GM12878 (cell line): ENCODE data around the gene FBXL16. TPM values are rescaled to one million over a fixed set of nuclear protein-coding genes. Genes with fewer than 3 reads are reported as not detected.

Source experiments
- ATAC-seq: fragments of 200-7000 bp; cut with Tn5 transposase; 3 replicates; pipeline ENCODE4 v1.9.1; 2020; ENCODE audit warnings: mild to moderate bottlenecking, moderate library complexity
- BruUV-seq: library from RNA; stranded (reverse); fragments of 400-500 nt; replicated peaks from 2 replicates; lab custom pipeline; 2021; lab: Mats Ljungman, UMichigan
- CTCF ChIA-PET: fragments of 300-600 bp; sonication (Branson Sonifier 250); formaldehyde crosslinking; extraction: SDS; loops from one replicate; lab custom pipeline; 2021; ENCODE audit warnings: inconsistent platforms; lab: Yijun Ruan, JAX
- POLR2A ChIA-PET: fragments of 350-600 bp; formaldehyde crosslinking; extraction: SDS; loops from one replicate; lab custom pipeline; 2021; ENCODE audit warnings: inconsistent platforms; lab: Charles Lee
- RAD21 ChIA-PET: fragments of 300-600 bp; sonication (Branson Sonifier 250); formaldehyde crosslinking; loops from one replicate; lab custom pipeline; 2023; ENCODE audit warnings: antibody characterized with exemption; ENCODE audit not compliant: unreplicated experiment; lab: Charles Lee
- SMC1A ChIA-PET: fragments of 300-600 bp; sonication (Branson Sonifier 250); formaldehyde crosslinking; loops from one replicate; lab custom pipeline; 2023; ENCODE audit not compliant: unreplicated experiment, uncharacterized antibody; lab: Charles Lee
- DNase-seq: peaks from one replicate; pipeline ENCODE4 v3.0.0-alpha.2; 2011; ENCODE audit warnings: low read depth, low spot score
- FAIRE-seq: peaks from 3 replicates; lab custom pipeline; 2011; peaks lifted over from hg19 to GRCh38; lab: Jason Lieb, UNC
- H2AFZ ChIP-seq: 2 replicates; pipeline ENCODE4 v1.6.0; 2011; ENCODE audit warnings: low read depth, low read length, control low read depth; ENCODE audit not compliant: control insufficient read depth
- H3K27ac ChIP-seq: 2 replicates; pipeline ENCODE4 v1.5.1; 2011; ENCODE audit warnings: control low read depth; ENCODE audit not compliant: control insufficient read depth, insufficient read depth
- H3K27me3 ChIP-seq, 2 experiments: replicated peaks in 1 of 2; 2 replicates each; pipeline versions ENCODE4 v1.6.0 to v1.6.1; 2011; ENCODE audit warnings: low read length in 1 of 2; ENCODE audit not compliant: control insufficient read depth in 2 of 2, insufficient read depth in 2 of 2
- H3K36me3 ChIP-seq, 2 experiments: 2 replicates each; pipeline ENCODE4 v1.5.1; 2011; ENCODE audit warnings: low read length in 1 of 2; ENCODE audit not compliant: control insufficient read depth in 2 of 2, insufficient read depth in 2 of 2
- H3K4me1 ChIP-seq: 2 replicates; pipeline ENCODE4 v1.6.1; 2011; ENCODE audit warnings: mild to moderate bottlenecking, low read length, moderate library complexity, mixed read lengths; ENCODE audit not compliant: control insufficient read depth, insufficient read depth
- H3K4me2 ChIP-seq: 2 replicates; pipeline ENCODE4 v1.6.0; 2011; ENCODE audit warnings: control low read depth; ENCODE audit not compliant: control insufficient read depth, insufficient read depth
- H3K4me3 ChIP-seq: fragments of 200-600 bp; sonication (generic); 2 replicates; pipeline ENCODE4 v1.5.1; 2016
- H3K79me2 ChIP-seq: 2 replicates; pipeline ENCODE4 v1.6.0; 2011; ENCODE audit warnings: low read length; ENCODE audit not compliant: control insufficient read depth, insufficient read depth
- H3K9ac ChIP-seq: 2 replicates; pipeline ENCODE4 v1.8.0; 2011; ENCODE audit warnings: low read length, control low read depth, mixed read lengths; ENCODE audit not compliant: control insufficient read depth, insufficient read depth
- H3K9me3 ChIP-seq: replicated peaks from 3 replicates; pipeline ENCODE4 v1.5.1; 2011; ENCODE audit warnings: mild to moderate bottlenecking, low read length; ENCODE audit not compliant: control insufficient read depth, insufficient read depth
- H4K20me1 ChIP-seq: 2 replicates; pipeline ENCODE4 v1.6.0; 2011; ENCODE audit not compliant: control insufficient read depth, insufficient read depth
- BACH1 ChIP-seq: fragments of 450-650 bp; IDR thresholded peaks from 2 replicates; pipeline ENCODE4 v1.6.1; 2017; ENCODE audit warnings: mild to moderate bottlenecking, borderline replicate concordance
- BCL11A ChIP-seq: IDR thresholded peaks from 2 replicates; pipeline ENCODE4 v1.6.1; 2011; ENCODE audit warnings: low read depth, low read length
- CBFB ChIP-seq: IDR thresholded peaks from 2 replicates; pipeline ENCODE4 v1.6.1; 2016; ENCODE audit warnings: antibody characterized with exemption, low read depth
- DPF2 ChIP-seq: fragments of 450-650 bp; IDR thresholded peaks from 2 replicates; pipeline ENCODE4 v1.6.1; 2017; ENCODE audit warnings: mild to moderate bottlenecking
- GABPA ChIP-seq: IDR thresholded peaks from 2 replicates; pipeline ENCODE4 v1.6.1; 2014; ENCODE audit warnings: antibody characterized with exemption, low read depth, mild to moderate bottlenecking, inconsistent platforms
- HDGF ChIP-seq: fragments of 450-650 bp; IDR thresholded peaks from 2 replicates; pipeline ENCODE4 v1.6.1; 2016; ENCODE audit warnings: antibody characterized with exemption
- LARP7 ChIP-seq: fragments of 450-650 bp; IDR thresholded peaks from 2 replicates; pipeline ENCODE4 v1.6.1; 2017; ENCODE audit warnings: mild to moderate bottlenecking
- PML ChIP-seq: IDR thresholded peaks from 2 replicates; pipeline ENCODE4 v1.6.1; 2012; ENCODE audit warnings: low read length, inconsistent platforms
- POLR2AphosphoS5 ChIP-seq: IDR thresholded peaks from 2 replicates; pipeline ENCODE4 v1.6.1; 2011; ENCODE audit warnings: mild to moderate bottlenecking, low read length, inconsistent platforms
- POU2F2 ChIP-seq: IDR thresholded peaks from 3 replicates; pipeline ENCODE4 v1.6.1; 2011; ENCODE audit warnings: low read depth, mild to moderate bottlenecking, low read length, borderline replicate concordance
- RELB ChIP-seq: fragments of 450-650 bp; IDR thresholded peaks from 2 replicates; pipeline ENCODE4 v1.6.1; 2017; ENCODE audit warnings: low read depth, mild to moderate bottlenecking, moderate library complexity
- SKIL ChIP-seq: fragments of 450-650 bp; IDR thresholded peaks from 2 replicates; pipeline ENCODE4 v1.6.1; 2017; ENCODE audit warnings: mild to moderate bottlenecking, low read depth, inconsistent platforms; ENCODE audit not compliant: poor library complexity, severe bottlenecking
- SMC3 ChIP-seq: IDR thresholded peaks from 2 replicates; pipeline ENCODE4 v1.6.1; 2011; ENCODE audit warnings: low read length, improper control_type of control experiment, borderline replicate concordance
- SP1 ChIP-seq: IDR thresholded peaks from one replicate; pipeline ENCODE4 v1.6.1; 2011; ENCODE audit warnings: low read depth, low read length
- TCF3 ChIP-seq: IDR thresholded peaks from 2 replicates; pipeline ENCODE4 v1.6.1; 2012; ENCODE audit warnings: low read depth, mild to moderate bottlenecking, low read length, borderline replicate concordance; ENCODE audit not compliant: insufficient read depth
- WRNIP1 ChIP-seq: IDR thresholded peaks from 2 replicates; pipeline ENCODE4 v1.6.1; 2011; ENCODE audit warnings: low read depth, low read length, improper control_type of control experiment, borderline replicate concordance
- YY1 ChIP-seq: IDR thresholded peaks from 2 replicates; pipeline ENCODE4 v1.6.1; 2011; ENCODE audit warnings: low read depth, mild to moderate bottlenecking, low read length
- whole genome bisulfite sequencing: methylation state at CpG from one replicate; pipeline ENCODE4 v1.1.6; 2016; ENCODE audit warnings: low lambda C conversion rate; ENCODE audit not compliant: insufficient replicate concordance, insufficient coverage; ENCODE audit errors: missing lambda C conversion rate; 5-methylcytosine and 5-hydroxymethylcytosine counted together
- in situ Hi-C: fragments of 300-500 bp; cut with MboI; formaldehyde crosslinking; loops from 9 replicates; pipeline ENCODE4 v1.14.3; 2018; ENCODE audit warnings: mixed read lengths
- intact Hi-C: fragments of 100-400 bp; cut with micrococcal nuclease; formaldehyde crosslinking; loops from one replicate; pipeline ENCODE4 v1.14.2; 2022; ENCODE audit not compliant: unreplicated experiment
- polyA plus RNA-seq, 11 experiments: library from polyadenylated mRNA; depleted of rRNA in 4 of 11; unstranded in 6 of 11; stranded (reverse) in 5 of 11; fragments of >200 nt; fragmentation: Nextera tagmentation in 4 of 11; fragmentation: Illumina TruSeq in 1 of 11; extraction: Ambion mirVana in 4 of 11; extraction: Trizol in 1 of 11; gene quantifications; 1 replicate in 1 of 11; 2 replicates in 10 of 11; pipeline versions ENCODE4 v1.2.1 to v1.2.3, GENCODE V29; 2011 to 2016; ENCODE audit warnings: inconsistent platforms in 2 of 11, missing spikeins in 2 of 11, low read depth in 1 of 11
- total RNA-seq, 4 experiments: library from RNA; depleted of rRNA in 3 of 4; stranded (reverse); fragments of >200 nt in 3 of 4; fragmentation: Illumina TruSeq in 1 of 4; extraction: Trizol in 1 of 4; gene quantifications; 2 replicates each; pipeline versions ENCODE4 v1.2.1 to v1.2.3, GENCODE V29; 2013 to 2021
- TF ChIP-seq, protein P1 (sequence below), 3 experiments: IDR thresholded peaks in 2 of 3; conservative IDR thresholded peaks in 1 of 3; 2 replicates each; pipeline ENCODE4 v1.5.1; 2011; ENCODE audit warnings: low read depth in 3 of 3, low read length in 3 of 3, mild to moderate bottlenecking in 3 of 3, control low read depth in 2 of 3, moderate library complexity in 2 of 3, inconsistent platforms in 1 of 3, mixed read lengths in 1 of 3; ENCODE audit not compliant: control insufficient read depth in 2 of 3, insufficient read depth in 1 of 3; ENCODE audit errors: extremely low read depth in 1 of 3

The FBXL16 gene
- total and polyA plus RNA-seq, 10 of the 15 experiments (the other 5 are each of a cell fraction or from before 2014, with no cell fraction given), result 0.13 to 1.4 (median 0.24) TPM

DNA sequence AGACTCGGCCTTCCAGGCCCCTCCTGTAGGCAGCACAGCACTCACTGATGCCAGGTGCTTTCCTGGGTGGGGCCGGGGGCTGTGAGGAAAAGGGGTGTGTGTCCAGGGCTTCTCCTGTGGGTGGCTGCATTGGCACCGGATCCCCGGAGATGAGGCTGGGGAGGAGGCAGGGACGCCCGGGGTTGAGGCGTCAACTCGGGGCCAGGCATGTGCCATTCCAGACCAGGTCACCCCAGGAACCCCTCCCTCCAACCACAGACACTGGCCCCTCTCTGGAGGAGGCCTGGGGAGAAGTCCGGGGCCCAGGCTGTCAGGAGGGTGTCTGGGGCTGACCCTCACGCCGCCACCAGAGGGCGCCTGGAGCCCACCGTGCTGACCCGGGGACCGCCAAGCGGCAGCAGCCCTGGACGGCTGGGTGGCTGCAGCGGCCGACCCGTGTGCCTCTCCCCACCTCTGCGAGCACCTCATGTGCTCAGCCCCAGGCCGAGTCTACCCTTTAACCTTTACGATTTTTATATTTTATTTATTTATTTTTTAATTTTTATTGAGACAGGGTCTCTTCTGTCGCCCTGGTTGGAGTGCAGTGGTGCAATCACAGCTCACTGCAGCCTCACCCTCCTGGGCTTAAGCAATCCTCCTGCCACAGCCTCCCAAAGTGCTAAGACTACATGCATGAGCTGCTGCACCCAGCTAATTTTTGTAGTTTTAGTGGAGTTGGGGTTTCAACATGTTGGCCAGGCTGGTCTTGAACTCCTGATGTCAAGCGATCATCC lies 6.1 kb upstream of the FBXL16 start:
- Histone ChIP-seq H3K27ac (no peak overlapping the region), H3K4me3 (no peak overlapping the region), H3K79me2 (no peaks in the 10 kb centered on the region), H4K20me1 (0 out of 2 replicates have a peak, but pooled peaks cover 2% of the 10 kb centered on the region), H3K36me3 (no peaks in the 10 kb centered on the region), H3K4me2 (no peak overlapping the region), H3K4me1 (no peaks in the 10 kb centered on the region), H3K9ac (no peak overlapping the region), H3K9me3 (no peaks in the 10 kb centered on the region), H2AFZ (no peak overlapping the region), H3K27me3 (no peaks in the 10 kb centered on the region; a peak in 2 of 4 replicates)
- 8% methylated on average over 25 of the region's 25 CpGs for WGBS
- ATAC-seq (peak; percentile 88), FAIRE-seq (peak; percentile 95), DNase-seq (no peak)
- RAD21 ChIA-PET, result interaction anchor here (0.6 to 1.5 kb wide), 7 partner anchors 13 to 1158 kb away, joined by 3 to 10 read pairs (median 3); partner anchors contain the start of genes CHTF18 and RPUSD1
- POLR2A ChIA-PET, result no interaction called here
- in situ Hi-C loops, result loop anchor here (5.0 kb wide), 1 partner anchor 76 kb away; the partner anchor contains the start of genes CHTF18 and RPUSD1
- BruUV-seq, result no TSS peak
- intact Hi-C loops, result loop anchor here (1.0 to 2.0 kb wide), 2 partner anchors 74 to 391 kb away; no protein-coding TSS in a partner anchor
- SMC1A ChIA-PET, result interaction anchor here (0.7 to 2.1 kb wide), 7 partner anchors 9 to 392 kb away, joined by 3 to 12 read pairs (median 3); partner anchors contain the start of genes ANTKMT, CCDC78, CHTF18 and RPUSD1
- CTCF ChIA-PET, result interaction anchor here (0.5 to 2.2 kb wide), 19 partner anchors 8 to 392 kb away, joined by 3 to 32 read pairs (median 4); partner anchors contain the start of genes CCDC78, CHTF18, CIAO3 and HAGHL
- no peak for TF ChIP-seq PML
- no peak for TF ChIP-seq POLR2AphosphoS5
- TF ChIP-seq SP1, result peak; percentile 10
- TF ChIP-seq, protein P1, sequence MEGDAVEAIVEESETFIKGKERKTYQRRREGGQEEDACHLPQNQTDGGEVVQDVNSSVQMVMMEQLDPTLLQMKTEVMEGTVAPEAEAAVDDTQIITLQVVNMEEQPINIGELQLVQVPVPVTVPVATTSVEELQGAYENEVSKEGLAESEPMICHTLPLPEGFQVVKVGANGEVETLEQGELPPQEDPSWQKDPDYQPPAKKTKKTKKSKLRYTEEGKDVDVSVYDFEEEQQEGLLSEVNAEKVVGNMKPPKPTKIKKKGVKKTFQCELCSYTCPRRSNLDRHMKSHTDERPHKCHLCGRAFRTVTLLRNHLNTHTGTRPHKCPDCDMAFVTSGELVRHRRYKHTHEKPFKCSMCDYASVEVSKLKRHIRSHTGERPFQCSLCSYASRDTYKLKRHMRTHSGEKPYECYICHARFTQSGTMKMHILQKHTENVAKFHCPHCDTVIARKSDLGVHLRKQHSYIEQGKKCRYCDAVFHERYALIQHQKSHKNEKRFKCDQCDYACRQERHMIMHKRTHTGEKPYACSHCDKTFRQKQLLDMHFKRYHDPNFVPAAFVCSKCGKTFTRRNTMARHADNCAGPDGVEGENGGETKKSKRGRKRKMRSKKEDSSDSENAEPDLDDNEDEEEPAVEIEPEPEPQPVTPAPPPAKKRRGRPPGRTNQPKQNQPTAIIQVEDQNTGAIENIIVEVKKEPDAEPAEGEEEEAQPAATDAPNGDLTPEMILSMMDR (IDR thresholded peaks at IDR 0.05 in 2 of 3, conservative IDR thresholded peaks at IDR 0.05 in 1 of 3; ENCODE audit: control insufficient read depth in 2 of 3, extremely low read depth in 1 of 3, insufficient read depth in 1 of 3, low read depth in 3 of 3, low read length in 3 of 3), result peak; percentile 79 to 98 (median 95)
- peak; percentile 32; the same call in 1 of the 2 replicates for TF ChIP-seq BACH1
- TF ChIP-seq DPF2, result no peak
- TF ChIP-seq YY1, result peak; percentile 80
- no peak for TF ChIP-seq GABPA
- TF ChIP-seq POU2F2, result peak; percentile 23; the same call in 1 of the 3 replicates
- TF ChIP-seq SKIL, result no peak
- no peak for TF ChIP-seq BCL11A
- no peak for TF ChIP-seq RELB
- TF ChIP-seq CBFB, result no peak
- peak; percentile 27; the same call in 1 of the 2 replicates for TF ChIP-seq LARP7
- TF ChIP-seq TCF3, result 0 out of 2 replicates have a peak, but pooled peaks have one; percentile 22
- no peak for TF ChIP-seq WRNIP1
- TF ChIP-seq SMC3, result peak; percentile 99
- TF ChIP-seq HDGF, result no peak
